ENCODE results near the gene CNGB1.
"Not testable (repeated sequence)": the region's sequence is repeated elsewhere in the genome, so short reads cannot be mapped to it uniquely, and the experiment has no call there.

CNGB1 gene

GRCh38 chr16:57846931-57847330 is 124.0 kb downstream of the CNGB1 start:
- not testable (repeated sequence) for DNase-seq

GRCh38 chr16:57846078-57846697 is 124.7 kb downstream of the CNGB1 start:
- no peak for DNase-seq

- no peak for DNase-seq
These were observed 125.8 kb downstream of the CNGB1 start for GRCh38 chr16:57845115-57845514.

- no peak for DNase-seq
These were observed 126.4 kb downstream of the CNGB1 start for GRCh38 chr16:57844416-57845030.

GRCh38 chr16:57843400-57843799 is 127.5 kb downstream of the CNGB1 start:
- no peak for DNase-seq

GRCh38 chr16:57842601-57843000 is 128.3 kb downstream of the CNGB1 start:
- DNase-seq: no peak

- no peak for DNase-seq
These were observed 130.1 kb downstream of the CNGB1 start for GRCh38 chr16:57840833-57841232.

GRCh38 chr16:57838161-57838560 is 132.8 kb downstream of the CNGB1 start:
- DNase-seq: no peak

- no peak for DNase-seq
These were observed 133.4 kb downstream of the CNGB1 start for GRCh38 chr16:57837305-57838125.

GRCh38 chr16:57835439-57835838 is 135.5 kb downstream of the CNGB1 start:
- DNase-seq: not testable (repeated sequence)

- DNase-seq: no peak
These were observed 136.0 kb downstream of the CNGB1 start for GRCh38 chr16:57834936-57835335.
